Erythroblast (primary cell): Measurements from ENCODE around the gene PLEKHG7.

Experiments
- GATA1 ChIP-seq: IDR thresholded peaks from 2 replicates; pipeline ENCODE4 v1.6.1; 2011; ENCODE audit warnings: low read depth, mild to moderate bottlenecking, control low read depth, low read length, moderate library complexity
- POLR2A ChIP-seq: IDR thresholded peaks from 2 replicates; pipeline ENCODE4 v1.6.1; 2011; ENCODE audit warnings: mild to moderate bottlenecking, low read length

DNA sequence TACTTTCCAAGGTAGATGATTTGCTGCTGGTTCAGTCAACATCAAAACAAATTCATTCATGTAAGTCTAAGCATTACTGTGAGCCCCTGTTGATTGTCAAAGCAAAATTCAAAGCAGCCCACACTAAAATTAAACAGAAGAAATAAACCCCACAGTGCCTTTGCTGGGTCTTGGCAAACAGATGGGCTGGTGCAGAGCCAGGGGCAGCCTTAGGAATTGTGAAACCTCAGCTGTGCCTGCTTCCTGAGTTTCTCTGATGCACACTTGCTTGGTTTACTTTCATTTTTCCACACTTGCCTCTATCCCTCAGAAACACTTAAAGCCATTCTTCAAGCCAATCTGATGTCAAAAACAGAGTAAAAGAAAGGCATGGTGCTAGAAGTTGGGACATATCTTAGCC is 6.6 kb upstream of the PLEKHG7 start:
- TF ChIP-seq POLR2A = no peak
- TF ChIP-seq GATA1 = no peak
